ENCODE measurements around the gene KCNK4. TPM values are rescaled to one million over a fixed set of nuclear protein-coding genes. Genes with fewer than 3 reads are reported as not detected.

KCNK4 gene
- total and polyA plus RNA-seq, 2 of the 13 experiments (the other 11 are each of a cell fraction or from before 2014, with no cell fraction given): not detected

DNA sequence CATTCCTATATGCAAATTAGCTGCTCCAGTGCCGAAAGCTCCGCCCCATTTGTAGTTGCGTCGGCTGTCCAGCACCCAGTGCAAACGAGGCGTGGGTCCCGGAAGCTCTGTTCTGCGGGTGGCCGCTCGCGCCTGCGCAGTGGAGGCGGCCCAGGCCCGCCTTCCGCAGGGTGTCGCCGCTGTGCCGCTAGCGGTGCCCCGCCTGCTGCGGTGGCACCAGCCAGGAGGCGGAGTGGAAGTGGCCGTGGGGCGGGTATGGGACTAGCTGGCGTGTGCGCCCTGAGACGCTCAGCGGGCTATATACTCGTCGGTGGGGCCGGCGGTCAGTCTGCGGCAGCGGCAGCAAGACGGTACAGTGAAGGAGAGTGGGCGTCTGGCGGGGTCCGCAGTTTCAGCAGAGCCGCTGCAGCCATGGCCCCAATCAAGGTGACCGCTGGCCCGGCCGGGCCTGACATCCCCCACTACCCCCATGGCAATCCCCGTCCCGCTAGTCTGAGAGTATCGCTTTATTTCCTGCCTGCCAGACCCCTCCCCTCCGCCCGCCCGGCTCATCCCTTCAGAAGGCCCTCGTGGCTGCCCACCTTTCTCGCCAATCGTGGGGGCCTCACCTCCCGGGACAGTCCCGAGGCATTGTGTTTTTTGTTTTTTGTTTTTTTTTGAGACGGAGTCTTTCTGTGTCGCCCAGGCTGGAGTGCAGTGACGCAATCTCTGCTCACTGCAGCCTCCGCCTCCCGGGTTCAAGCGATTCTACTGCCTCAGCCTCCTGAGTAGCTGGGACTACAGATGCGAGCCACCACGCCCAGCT, 27.1 kb downstream of the KCNK4 start, which contains the start of gene PRDX5:
TSS of gene PRDX5 (plus strand) at position 161 of the 805 bp plus-strand sequence. CDS start at position 256, 95 bp downstream.
- H3K27ac ChIP-seq (ENCODE audit: extremely low read length, insufficient read depth, low read length): peak within 1 kb of the TSS; percentile 98
- H3K36me3 ChIP-seq (replicated peaks in 1 of 2; ENCODE audit: control insufficient read depth in 1 of 2, insufficient read depth in 2 of 2, low read length in 2 of 2): peaks cover 1 to 33% of the 10 kb centered on the region in 2 experiments; a peak in 3 of 5 replicates
- H3K4me2 ChIP-seq (ENCODE audit: low read depth, low read length): peak within 1 kb of the TSS; percentile 99
- H4K20me1 ChIP-seq (ENCODE audit: insufficient read depth, low read length): no peaks in the 10 kb centered on the region
- no TSS peak for BruUV-seq (replicated peaks)
- H3K4me3 ChIP-seq (replicated peaks in 1 of 3; ENCODE audit: insufficient read depth in 1 of 3, low read depth in 2 of 3, low read length in 3 of 3): peak within 1 kb of the TSS; percentile 97 to 99 (median 99)
- peak within 1 kb of the TSS; percentile 94 for H3K9ac ChIP-seq (ENCODE audit: insufficient read depth, low read depth, low read length)
- H2AFZ ChIP-seq (ENCODE audit: low read length): no peak within 1 kb of the TSS
- peak; percentile 94 for DNase-seq (ENCODE audit: low spot score)
- in situ Hi-C loops (cut with HindIII; ENCODE audit: extremely low pct_ligation_motif_present, low pct_unique_long_range_greater_than_20kb) (no loop called here), intact Hi-C loops (cut with micrococcal nuclease; ENCODE audit: unreplicated experiment) (loop anchor here (2.0 kb wide), 1 partner anchor 41 kb away; the partner anchor contains the start of gene RPS6KA4)
- peak; percentile 81 for ATAC-seq
- under 1% methylated on average over 21 of the region's 61 CpGs for WGBS (ENCODE audit: low lambda C conversion rate)
- no peaks in the 10 kb centered on the region; a peak in 1 of 5 replicates for H3K27me3 ChIP-seq (ENCODE audit: control insufficient read depth in 1 of 2, insufficient read depth in 2 of 2, low read length in 2 of 2)
- POLR2A ChIA-PET: interaction anchor here (0.6 to 4.5 kb wide), 27 partner anchors 8 to 460 kb away, joined by 3 to 103 read pairs (median 6); partner anchors contain the start of genes BAD, CATSPERZ, ESRRA and FKBP2
- H3K79me2 ChIP-seq (ENCODE audit: insufficient read depth, low read length): peaks cover 15% of the 10 kb centered on the region
- FAIRE-seq: peak; percentile 8
- H3K4me1 ChIP-seq (ENCODE audit: insufficient read depth, low read length): peaks cover 22% of the 10 kb centered on the region
- H3K9me3 ChIP-seq (ENCODE audit: low read length): no peaks in the 10 kb centered on the region
- CTCF ChIA-PET (ENCODE audit: low intra/inter-chr PET ratio, low total read pairs): interaction anchor here (0.7 kb wide), 1 partner anchor 37 kb away, joined by 4 read pairs; no protein-coding TSS in a partner anchor
- TF ChIP-seq ZNF563 (CRISPR knock-in tag; IDR thresholded peaks at IDR 0.05): peak; percentile 39; the same call in 1 of the 2 replicates
- TF ChIP-seq ZNF672 (CRISPR knock-in tag; IDR thresholded peaks at IDR 0.05): no peak
- no peak for TF ChIP-seq NR2F1 (CRISPR knock-in tag; IDR thresholded peaks at IDR 0.05)
- TF ChIP-seq POLR2AphosphoS2 (IDR thresholded peaks at IDR 0.05; ENCODE audit: low read depth, low read length): no peak
- TF ChIP-seq PRDM10 (CRISPR knock-in tag; IDR thresholded peaks at IDR 0.05; ENCODE audit: low read depth): no peak
- no peak for TF ChIP-seq PHB2 (IDR thresholded peaks at IDR 0.05; ENCODE audit: partially characterized antibody)
- TF ChIP-seq RNF219 (CRISPR knock-in tag; IDR thresholded peaks at IDR 0.05): no peak
- TF ChIP-seq HDAC1 (CRISPR knock-in tag; IDR thresholded peaks at IDR 0.05): no peak; the same call in none of the 2 replicates
- TF ChIP-seq, protein P1, sequence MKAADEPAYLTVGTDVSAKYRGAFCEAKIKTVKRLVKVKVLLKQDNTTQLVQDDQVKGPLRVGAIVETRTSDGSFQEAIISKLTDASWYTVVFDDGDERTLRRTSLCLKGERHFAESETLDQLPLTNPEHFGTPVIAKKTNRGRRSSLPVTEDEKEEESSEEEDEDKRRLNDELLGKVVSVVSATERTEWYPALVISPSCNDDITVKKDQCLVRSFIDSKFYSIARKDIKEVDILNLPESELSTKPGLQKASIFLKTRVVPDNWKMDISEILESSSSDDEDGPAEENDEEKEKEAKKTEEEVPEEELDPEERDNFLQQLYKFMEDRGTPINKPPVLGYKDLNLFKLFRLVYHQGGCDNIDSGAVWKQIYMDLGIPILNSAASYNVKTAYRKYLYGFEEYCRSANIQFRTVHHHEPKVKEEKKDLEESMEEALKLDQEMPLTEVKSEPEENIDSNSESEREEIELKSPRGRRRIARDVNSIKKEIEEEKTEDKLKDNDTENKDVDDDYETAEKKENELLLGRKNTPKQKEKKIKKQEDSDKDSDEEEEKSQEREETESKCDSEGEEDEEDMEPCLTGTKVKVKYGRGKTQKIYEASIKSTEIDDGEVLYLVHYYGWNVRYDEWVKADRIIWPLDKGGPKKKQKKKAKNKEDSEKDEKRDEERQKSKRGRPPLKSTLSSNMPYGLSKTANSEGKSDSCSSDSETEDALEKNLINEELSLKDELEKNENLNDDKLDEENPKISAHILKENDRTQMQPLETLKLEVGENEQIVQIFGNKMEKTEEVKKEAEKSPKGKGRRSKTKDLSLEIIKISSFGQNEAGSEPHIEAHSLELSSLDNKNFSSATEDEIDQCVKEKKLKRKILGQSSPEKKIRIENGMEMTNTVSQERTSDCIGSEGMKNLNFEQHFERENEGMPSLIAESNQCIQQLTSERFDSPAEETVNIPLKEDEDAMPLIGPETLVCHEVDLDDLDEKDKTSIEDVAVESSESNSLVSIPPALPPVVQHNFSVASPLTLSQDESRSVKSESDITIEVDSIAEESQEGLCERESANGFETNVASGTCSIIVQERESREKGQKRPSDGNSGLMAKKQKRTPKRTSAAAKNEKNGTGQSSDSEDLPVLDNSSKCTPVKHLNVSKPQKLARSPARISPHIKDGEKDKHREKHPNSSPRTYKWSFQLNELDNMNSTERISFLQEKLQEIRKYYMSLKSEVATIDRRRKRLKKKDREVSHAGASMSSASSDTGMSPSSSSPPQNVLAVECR (CRISPR knock-in tag; IDR thresholded peaks at IDR 0.05; ENCODE audit: borderline replicate concordance): peak; percentile 70
- no peak; the same call in 1 of the 2 replicates for TF ChIP-seq THAP11 (CRISPR knock-in tag; IDR thresholded peaks at IDR 0.05)
- peak; percentile 87 for TF ChIP-seq ARNT2 (CRISPR knock-in tag; IDR thresholded peaks at IDR 0.05; ENCODE audit: low read depth)

Data from HepG2 (cell line).